Mesodermal cell (in vitro differentiated cells): Measurements from ENCODE around the gene ADAMTSL1.

ENCODE experiments used
- H3K27ac ChIP-seq: 2 replicates; pipeline ENCODE4 v1.7.0; 2013; ENCODE audit warnings: mild to moderate bottlenecking, low read depth, low read length, moderate library complexity; ENCODE audit not compliant: severe bottlenecking
- H3K36me3 ChIP-seq: 2 replicates; pipeline ENCODE4 v1.7.1; 2013; ENCODE audit warnings: mild to moderate bottlenecking, low read length, moderate library complexity; ENCODE audit not compliant: control insufficient read depth, insufficient read depth
- H3K4me1 ChIP-seq: one replicate; pipeline ENCODE4 v1.7.1; 2013; ENCODE audit warnings: mild to moderate bottlenecking, low read length; ENCODE audit not compliant: insufficient read depth, control insufficient read depth, poor library complexity, severe bottlenecking
- H3K4me3 ChIP-seq: 2 replicates; pipeline ENCODE4 v1.7.0; 2013; ENCODE audit warnings: low read length, control low read depth, mild to moderate bottlenecking; ENCODE audit not compliant: insufficient read depth, poor library complexity, severe bottlenecking; ENCODE audit errors: extremely low read depth
- H3K9me3 ChIP-seq: 2 replicates; pipeline ENCODE4 v1.7.1; 2013; ENCODE audit warnings: mild to moderate bottlenecking, low read length, moderate library complexity; ENCODE audit not compliant: control insufficient read depth
- WGBS, 2 experiments: methylation state at CpG; one replicate each; pipeline ENCODE4 v1.1.5; 2013; ENCODE audit warnings: missing lambda C conversion rate in 2 of 2; ENCODE audit not compliant: insufficient coverage in 2 of 2; 5-methylcytosine and 5-hydroxymethylcytosine counted together

ADAMTSL1 gene

GRCh38 chr9:18666348-18666747, 192.4 kb downstream of the ADAMTSL1 start:
- no peak overlapping the region for H3K27ac ChIP-seq
- no peak overlapping the region for H3K4me3 ChIP-seq
- no peaks in the 10 kb centered on the region for H3K9me3 ChIP-seq
- WGBS, 2 experiments = no CpG with 5 or more reads among the region's 2 CpGs
- no peaks in the 10 kb centered on the region for H3K4me1 ChIP-seq
- H3K36me3 ChIP-seq = no peaks in the 10 kb centered on the region

GRCh38 chr9:18666986-18667772, 193.2 kb downstream of the ADAMTSL1 start:
- H3K4me3 ChIP-seq = no peak overlapping the region
- H3K4me1 ChIP-seq = no peaks in the 10 kb centered on the region
- WGBS, 2 experiments = 86 to 100% methylated on average over 1 to 4 of the region's 6 CpGs
- no peaks in the 10 kb centered on the region for H3K36me3 ChIP-seq
- H3K9me3 ChIP-seq = no peaks in the 10 kb centered on the region
- no peak overlapping the region for H3K27ac ChIP-seq

GRCh38 chr9:18668944-18669343, 195.0 kb downstream of the ADAMTSL1 start:
- H3K9me3 ChIP-seq = no peaks in the 10 kb centered on the region

GRCh38 chr9:18672706-18673105, 198.8 kb downstream of the ADAMTSL1 start:
- Histone ChIP-seq H3K36me3 (no peaks in the 10 kb centered on the region), H3K4me1 (no peaks in the 10 kb centered on the region), H3K27ac (no peak overlapping the region), H3K4me3 (no peak overlapping the region), H3K9me3 (no peaks in the 10 kb centered on the region)

More at GRCh38 chr9:18668944-18669343, 195.0 kb downstream of the ADAMTSL1 start:
- no peaks in the 10 kb centered on the region for H3K36me3 ChIP-seq
- 0 to 40% methylated on average over 1 of the region's 2 CpGs for WGBS, 2 experiments
- H3K27ac ChIP-seq = no peak overlapping the region
- no peak overlapping the region for H3K4me3 ChIP-seq
- no peaks in the 10 kb centered on the region for H3K4me1 ChIP-seq

GRCh38 chr9:18673179-18673578, 199.2 kb downstream of the ADAMTSL1 start:
- Histone ChIP-seq H3K4me1 (no peaks in the 10 kb centered on the region), H3K4me3 (no peak overlapping the region), H3K9me3 (no peaks in the 10 kb centered on the region), H3K36me3 (no peaks in the 10 kb centered on the region), H3K27ac (no peak overlapping the region)
- 77 to 92% methylated on average over 2 to 3 of the region's 4 CpGs for WGBS, 2 experiments

- H3K9me3 ChIP-seq = no peaks in the 10 kb centered on the region
- H3K36me3 ChIP-seq = no peaks in the 10 kb centered on the region
- no peak overlapping the region for H3K4me3 ChIP-seq
- WGBS, 2 experiments = no CpG with 5 or more reads among the region's 1 CpG
- H3K4me1 ChIP-seq = no peaks in the 10 kb centered on the region
- no peak overlapping the region for H3K27ac ChIP-seq
Observed at GRCh38 chr9:18675332-18675731, 201.4 kb downstream of the ADAMTSL1 start.

GRCh38 chr9:18675973-18676372, 202.0 kb downstream of the ADAMTSL1 start:
- Histone ChIP-seq H3K27ac (no peak overlapping the region), H3K36me3 (no peaks in the 10 kb centered on the region), H3K9me3 (no peaks in the 10 kb centered on the region), H3K4me3 (no peak overlapping the region), H3K4me1 (no peaks in the 10 kb centered on the region)

- Histone ChIP-seq H3K4me1 (no peaks in the 10 kb centered on the region), H3K9me3 (no peaks in the 10 kb centered on the region), H3K27ac (no peak overlapping the region), H3K4me3 (no peak overlapping the region), H3K36me3 (no peaks in the 10 kb centered on the region)
- WGBS, 2 experiments = no CpG with 5 or more reads among the region's 2 CpGs
Observed at GRCh38 chr9:18676525-18676924, 202.6 kb downstream of the ADAMTSL1 start.

- no peaks in the 10 kb centered on the region for H3K4me1 ChIP-seq
- H3K36me3 ChIP-seq = no peaks in the 10 kb centered on the region
- no peak overlapping the region for H3K4me3 ChIP-seq
- no peaks in the 10 kb centered on the region for H3K9me3 ChIP-seq
- H3K27ac ChIP-seq = no peak overlapping the region
- WGBS, 2 experiments = 83% methylated on average over 1 of the region's 1 CpG; no CpG with 5 or more reads in 1 of the 2 experiments
Observed at GRCh38 chr9:18678821-18679590, 205.1 kb downstream of the ADAMTSL1 start.

- no peaks in the 10 kb centered on the region for H3K36me3 ChIP-seq
- H3K4me1 ChIP-seq = no peaks in the 10 kb centered on the region
- no peak overlapping the region for H3K27ac ChIP-seq
- no peaks in the 10 kb centered on the region for H3K9me3 ChIP-seq
- WGBS, 2 experiments = 82 to 92% methylated on average over 3 of the region's 6 CpGs
- H3K4me3 ChIP-seq = no peak overlapping the region
Observed at GRCh38 chr9:18682907-18683306, 209.0 kb downstream of the ADAMTSL1 start.

GRCh38 chr9:18683312-18683711, 209.4 kb downstream of the ADAMTSL1 start:
- no peaks in the 10 kb centered on the region for H3K9me3 ChIP-seq
- 86 to 87% methylated on average over 8 to 12 of the region's 12 CpGs for WGBS, 2 experiments
- H3K4me1 ChIP-seq = no peaks in the 10 kb centered on the region
- no peaks in the 10 kb centered on the region for H3K36me3 ChIP-seq
- H3K27ac ChIP-seq = no peak overlapping the region
- H3K4me3 ChIP-seq = no peak overlapping the region
